HG02571 (cell line): ENCODE data around the gene PPP6C.
A peak's percentile ranks its signal among the peaks of the same experiment; 100 is the strongest.
"Not testable (repeated sequence)": the region's sequence is repeated elsewhere in the genome, so short reads cannot be mapped to it uniquely, and the experiment has no call there.

Source experiments
- ATAC-seq: cut with Tn5 transposase; IDR thresholded peaks from one replicate; pipeline ENCODE4 v1.9.1; 2021; ENCODE audit warnings: mild to moderate bottlenecking, moderate library complexity; ENCODE audit not compliant: unreplicated experiment

The PPP6C gene

DNA sequence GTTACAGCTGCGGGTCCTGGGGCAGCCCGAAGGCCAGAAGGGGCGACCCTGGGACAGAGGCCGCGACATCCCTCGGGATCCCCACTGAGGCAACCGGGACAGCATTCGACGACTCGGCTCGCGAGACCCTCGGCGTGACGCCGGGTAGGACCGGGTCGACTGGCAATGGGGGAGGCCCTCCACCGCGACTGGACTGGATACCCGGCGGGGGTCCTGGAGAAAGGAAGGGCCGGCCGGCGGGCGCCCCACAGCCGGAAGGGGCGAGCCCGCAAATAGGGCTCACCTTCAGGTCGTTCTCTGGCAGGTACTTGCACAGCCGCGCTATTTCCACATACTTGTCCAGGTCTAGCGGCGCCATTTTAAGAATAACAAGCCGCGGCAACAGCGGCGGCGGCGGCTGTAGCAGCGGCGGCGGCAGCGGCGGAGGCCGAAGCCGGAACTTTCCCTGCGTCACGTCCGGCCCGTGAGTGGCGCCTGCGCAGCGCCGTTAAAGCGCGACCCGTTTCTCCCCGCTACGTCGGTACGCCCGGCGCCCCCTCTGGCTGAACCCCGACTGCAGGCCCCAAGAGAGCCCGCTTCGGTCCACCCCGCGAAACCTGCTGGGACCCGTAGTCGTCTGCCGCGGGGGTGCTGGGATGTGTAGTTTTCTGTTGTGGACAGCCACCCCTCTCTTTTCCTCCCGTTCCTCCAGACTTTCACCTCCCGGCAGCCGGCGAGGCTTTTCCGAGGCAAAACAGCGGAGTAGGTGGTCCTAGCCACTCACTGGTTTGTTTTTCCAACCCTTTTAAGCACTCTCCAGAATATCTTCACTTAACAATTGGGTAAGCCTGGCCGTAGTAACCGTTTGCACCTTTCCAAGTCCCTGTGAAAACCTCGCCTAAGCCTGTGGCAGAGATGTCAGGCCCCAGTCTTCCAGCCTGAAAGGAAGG, at the start of gene PPP6C:
TSS of gene PPP6C (minus strand) at position 443 of the 929 bp plus-strand sequence. CDS start at position 358, 85 bp downstream.
- ATAC-seq = peak; percentile 95

DNA sequence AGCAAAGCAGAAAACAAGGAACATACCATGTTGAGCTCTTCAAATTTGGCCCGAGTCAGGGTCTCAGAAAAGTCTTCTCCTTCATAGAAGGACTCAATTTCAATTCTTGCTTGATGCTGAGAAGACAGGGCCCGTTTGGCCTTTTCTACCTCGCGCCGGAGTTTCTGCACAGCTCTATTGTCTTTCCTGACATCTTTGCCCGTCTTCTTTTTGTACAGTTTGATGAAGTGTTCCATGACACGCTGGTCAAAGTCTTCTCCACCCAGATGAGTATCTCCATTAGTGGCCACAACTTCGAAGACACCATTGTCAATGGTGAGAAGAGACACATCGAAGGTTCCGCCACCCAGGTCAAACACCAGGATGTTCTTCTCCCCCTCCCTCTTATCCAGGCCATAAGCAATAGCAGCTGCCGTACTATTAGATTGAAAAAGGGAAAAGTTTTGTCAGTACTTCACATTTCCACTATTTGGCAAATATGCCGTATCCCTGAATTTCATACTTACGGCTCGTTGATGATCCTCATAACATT, 49.4 kb upstream of the PPP6C start:
- ATAC-seq = no peak

DNA sequence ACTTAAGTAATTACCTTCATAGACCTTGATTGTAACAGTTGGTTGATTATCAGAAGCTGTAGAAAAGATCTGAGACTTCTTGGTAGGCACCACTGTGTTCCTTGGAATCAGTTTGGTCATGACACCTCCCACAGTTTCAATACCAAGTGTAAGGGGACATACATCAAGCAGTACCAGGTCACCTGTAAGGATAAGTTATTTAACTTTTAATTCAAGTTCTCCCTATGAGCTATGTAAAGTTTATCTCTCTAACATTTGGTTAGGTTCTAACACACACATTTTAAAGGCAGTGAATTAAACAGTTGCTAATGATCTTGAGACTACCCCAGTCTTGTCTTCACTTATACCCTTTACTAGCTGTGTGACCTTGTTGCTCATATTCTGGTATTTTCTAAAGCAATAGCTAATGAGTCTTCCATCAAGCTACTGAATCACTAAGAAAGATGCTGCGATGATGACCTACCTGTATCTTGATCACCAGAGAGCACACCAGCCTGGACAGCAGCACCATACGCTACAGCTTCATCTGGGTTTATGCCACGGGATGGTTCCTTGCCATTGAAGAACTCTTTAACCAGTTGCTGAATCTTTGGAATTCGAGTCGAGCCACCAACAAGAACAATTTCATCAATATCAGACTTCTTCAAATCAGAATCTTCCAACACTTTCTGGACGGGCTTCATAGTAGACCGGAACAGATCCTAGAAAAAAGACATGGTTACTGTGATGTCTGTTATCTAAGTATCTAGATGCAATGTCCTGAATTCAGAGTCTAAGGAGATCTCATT, 48.7 kb upstream of the PPP6C start:
- no peak for ATAC-seq

DNA sequence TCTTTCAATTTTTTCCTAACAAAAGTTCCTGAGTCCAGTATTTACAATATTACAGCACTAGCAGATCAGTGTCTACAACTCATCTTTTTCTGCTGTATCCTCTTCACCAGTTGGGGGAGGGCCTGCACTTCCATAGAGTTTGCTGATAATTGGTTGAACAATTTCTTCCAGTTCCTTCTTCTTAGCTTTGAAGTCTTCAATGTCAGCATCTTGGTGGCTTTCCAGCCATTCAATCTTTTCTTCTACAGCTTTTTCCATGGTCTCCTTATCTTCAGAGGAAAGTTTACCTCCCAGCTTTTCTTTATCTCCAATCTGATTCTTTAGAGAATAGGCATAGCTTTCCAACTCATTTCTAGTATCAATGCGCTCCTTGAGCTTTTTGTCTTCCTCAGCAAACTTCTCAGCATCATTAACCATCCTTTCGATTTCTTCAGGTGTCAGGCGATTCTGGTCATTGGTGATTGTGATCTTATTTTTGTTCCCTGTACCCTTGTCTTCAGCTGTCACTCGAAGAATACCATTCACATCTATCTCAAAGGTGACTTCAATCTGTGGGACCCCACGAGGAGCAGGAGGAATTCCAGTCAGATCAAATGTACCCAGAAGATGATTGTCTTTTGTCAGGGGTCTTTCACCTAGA, 47.0 kb upstream of the PPP6C start:
- not testable (repeated sequence) for ATAC-seq

DNA sequence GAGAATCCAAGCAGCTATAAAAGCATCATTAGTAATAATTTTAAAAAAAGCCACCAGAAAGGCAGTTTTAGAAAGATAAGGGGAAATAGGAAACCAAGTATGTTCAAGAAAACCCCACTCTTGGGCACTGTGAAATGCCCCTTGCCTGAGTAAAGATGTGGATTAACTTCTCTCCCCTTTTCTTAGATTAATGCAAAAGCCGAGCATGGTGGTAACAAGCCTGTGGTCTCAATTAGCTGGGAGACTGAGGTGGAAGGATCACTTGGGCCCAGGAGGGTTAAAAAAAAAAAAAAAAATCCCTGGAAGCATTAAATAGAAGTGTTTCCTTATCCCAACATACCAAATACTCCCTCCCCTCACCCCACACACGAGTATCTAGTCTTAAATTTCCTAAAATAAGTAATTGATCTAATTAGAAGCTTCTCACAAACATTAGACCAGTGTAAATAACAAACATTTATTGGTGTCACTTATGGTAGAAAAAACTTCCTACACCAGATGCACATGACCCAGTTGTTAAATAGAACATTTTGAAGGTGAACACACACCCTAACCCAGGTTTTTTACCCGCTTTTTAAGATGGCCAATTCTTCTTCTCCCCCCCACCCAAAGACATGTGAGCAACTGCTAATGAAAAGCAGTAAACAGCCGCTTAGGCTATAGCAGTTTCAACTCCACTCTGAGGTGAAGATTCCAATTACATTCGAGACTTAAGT, 46.4 kb upstream of the PPP6C start:
- ATAC-seq = no peak

DNA sequence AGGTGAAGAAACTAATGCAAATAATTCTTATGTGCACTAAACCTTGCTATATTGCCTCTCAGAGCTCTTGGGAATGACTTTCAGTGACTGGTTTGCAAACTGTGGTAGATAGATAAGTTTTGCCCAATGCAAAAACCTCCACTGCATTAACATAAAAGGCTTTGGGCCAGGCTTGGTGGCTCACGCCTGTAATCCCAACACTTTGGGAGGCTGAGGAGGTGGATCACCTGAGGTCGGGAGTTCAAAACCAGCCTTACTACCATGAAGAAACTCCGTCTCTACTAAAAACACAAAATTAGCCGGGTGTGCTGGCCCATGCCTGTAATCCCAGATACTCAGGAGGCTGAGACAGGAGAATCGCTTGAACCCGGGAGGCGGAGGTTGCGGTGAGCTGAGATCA, 44.5 kb upstream of the PPP6C start:
- not testable (repeated sequence) for ATAC-seq

DNA sequence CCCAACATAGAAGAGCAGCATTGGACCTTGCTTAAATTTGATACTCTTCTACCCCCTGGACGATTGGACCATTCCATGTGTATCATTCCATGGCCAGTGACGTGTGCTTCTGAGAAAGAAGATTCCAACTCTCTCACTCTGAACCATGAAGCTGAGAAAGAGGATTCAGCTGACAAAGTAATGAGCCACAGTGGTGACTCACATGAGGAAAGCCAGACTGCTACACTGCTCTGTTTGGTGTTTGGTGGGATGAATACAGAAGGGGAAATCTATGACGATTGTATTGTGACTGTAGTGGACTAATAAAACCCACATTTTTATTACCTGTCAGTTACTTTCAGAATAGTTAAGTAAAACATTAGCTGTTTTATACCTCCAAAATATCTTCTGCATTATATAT, 44.1 kb upstream of the PPP6C start:
- no peak for ATAC-seq

GRCh38 chr9:125227761-125228160, 38.2 kb upstream of the PPP6C start:
- no peak for ATAC-seq

- ATAC-seq = not testable (repeated sequence)
Measured at GRCh38 chr9:125224858-125225257, 35.3 kb upstream of the PPP6C start.

GRCh38 chr9:125218621-125219020, 29.0 kb upstream of the PPP6C start:
- ATAC-seq = no peak

- ATAC-seq = no peak
Measured at GRCh38 chr9:125214186-125214585, 24.6 kb upstream of the PPP6C start.

GRCh38 chr9:125204477-125204876, 14.9 kb upstream of the PPP6C start:
- ATAC-seq = no peak

DNA sequence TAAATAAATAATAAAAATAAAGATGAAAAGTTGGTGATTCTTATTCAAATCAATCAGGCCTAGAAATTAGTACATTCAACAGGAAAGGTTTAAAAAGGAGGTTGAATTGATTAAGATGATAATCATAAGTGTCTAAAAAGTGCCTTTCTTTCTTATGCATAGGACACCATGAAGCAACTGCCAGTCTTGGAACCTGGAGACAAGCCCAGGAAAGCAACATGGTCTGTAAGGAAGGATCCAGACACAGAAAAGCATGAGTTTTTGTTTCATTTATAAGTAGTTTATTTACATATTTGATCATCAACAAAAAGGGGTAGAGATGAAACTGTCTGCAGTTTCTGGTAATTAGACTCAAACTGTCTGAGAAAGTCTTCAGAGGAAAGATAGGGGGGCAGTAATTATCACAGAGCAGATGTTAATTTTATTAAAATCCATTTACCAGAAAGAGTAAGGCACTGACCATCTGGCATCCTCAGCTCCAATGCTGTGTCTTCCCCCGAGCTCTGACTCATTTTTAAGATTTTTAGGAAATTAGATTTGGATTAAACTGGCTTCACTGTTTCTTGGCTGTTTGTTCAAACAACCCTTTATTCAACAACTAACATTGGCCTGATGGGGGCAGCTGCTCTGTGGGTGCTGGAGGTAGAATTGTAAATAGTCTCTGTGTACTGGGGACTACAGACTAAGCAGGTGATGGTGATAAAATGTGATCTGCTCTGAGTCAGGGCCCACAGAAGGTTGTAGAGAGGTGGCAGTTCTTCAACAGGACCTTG, 13.4 kb upstream of the PPP6C start:
- no peak for ATAC-seq

GRCh38 chr9:125200216-125201047, 10.8 kb upstream of the PPP6C start, which contains the start of gene RABEPK:
RABEPK (plus strand) TSS chr9:125200542; CDS start chr9:125203014, 2,472 bp downstream.
- ATAC-seq = peak; percentile 95

DNA sequence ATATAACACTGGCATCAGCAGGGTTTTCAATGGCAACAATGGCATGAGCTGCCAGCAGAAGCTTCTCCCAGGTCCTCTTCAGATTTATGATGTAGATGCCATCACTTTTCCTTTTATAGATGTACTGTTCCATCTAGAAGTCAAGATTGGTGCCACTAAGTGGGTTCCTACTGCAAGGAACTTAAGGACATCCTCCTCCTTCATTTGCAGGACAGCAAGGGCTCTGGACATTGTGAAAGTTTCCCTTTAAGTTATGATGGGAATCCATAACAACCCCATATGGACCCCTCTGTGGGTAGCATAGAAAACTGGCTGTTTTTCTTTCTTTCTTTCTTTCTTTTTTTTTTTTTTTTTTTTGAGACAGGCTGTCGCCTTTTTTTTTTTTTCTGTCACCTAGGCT, 6.0 kb upstream of the PPP6C start:
- ATAC-seq = not testable (repeated sequence)

DNA sequence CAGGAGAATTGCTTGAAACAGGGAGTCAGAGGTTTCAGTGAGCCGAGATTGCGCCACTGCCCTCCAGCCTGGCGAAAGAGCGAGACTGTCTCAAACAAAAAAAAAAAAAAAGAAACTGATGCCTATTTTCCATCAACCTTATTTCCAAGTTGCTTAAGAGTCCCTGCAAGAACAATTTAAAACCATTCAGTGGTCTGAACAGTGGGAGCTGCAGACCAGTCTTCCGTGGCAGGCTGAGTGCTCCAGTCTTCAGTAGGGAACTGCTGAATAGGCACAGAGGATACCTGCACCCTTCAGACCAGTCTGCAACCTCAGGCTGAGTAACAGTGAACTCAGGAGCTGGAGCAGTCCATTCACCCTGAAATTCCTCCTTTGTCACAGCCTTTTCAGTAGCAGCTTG, 4.9 kb upstream of the PPP6C start:
- ATAC-seq = not testable (repeated sequence)

DNA sequence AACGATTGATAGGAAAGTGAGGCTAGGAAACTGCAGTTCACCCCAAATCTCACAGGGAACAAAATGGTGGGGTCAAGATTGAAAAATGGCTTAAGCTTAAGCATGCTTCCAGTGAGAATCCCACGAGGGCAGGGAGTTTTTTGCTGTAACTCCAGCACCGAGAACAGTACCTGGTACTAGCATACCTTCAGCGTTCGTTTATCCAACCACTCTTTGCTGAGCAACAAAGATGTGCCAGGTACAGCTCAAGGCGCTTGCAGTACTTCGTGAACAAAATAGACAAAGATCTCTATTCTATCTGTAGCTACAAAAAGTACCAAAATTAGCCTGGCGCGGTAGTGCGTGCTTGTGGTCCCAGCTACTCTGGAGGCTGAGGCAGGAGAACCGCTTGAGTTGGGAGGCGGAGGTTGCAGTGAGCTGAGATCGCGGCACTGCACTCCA, 778 bp upstream of the PPP6C start:
- ATAC-seq = no peak

- ATAC-seq = peak; percentile 11
Measured at GRCh38 chr9:125189011-125189360, 617 bp downstream of the PPP6C start.

DNA sequence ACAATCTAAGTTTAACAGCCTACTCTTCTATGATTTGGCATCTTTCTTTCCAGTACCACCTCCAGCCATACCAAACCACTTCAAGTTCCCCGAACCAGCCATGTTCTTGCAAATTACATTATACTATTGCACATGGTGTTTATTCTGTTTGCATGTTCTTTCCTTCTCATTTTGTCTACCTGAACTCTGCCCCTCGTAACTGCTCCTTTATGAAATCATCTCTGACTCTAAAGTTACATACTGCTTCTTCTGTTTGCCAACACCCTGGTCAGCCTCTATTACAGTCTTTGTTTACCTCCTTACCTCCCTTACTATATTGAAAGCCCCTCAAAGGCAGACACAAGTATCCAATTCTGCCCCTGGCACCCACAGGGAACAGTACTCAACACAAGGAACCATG, 6.0 kb downstream of the PPP6C start:
- ATAC-seq = no peak
